Stimulated activated CD8-positive, alpha-beta memory T cell treated with anti-CD3 and anti-CD28 coated beads, Interleukin-2, amount 100 ng/mL, for 48 hours (primary cell): Measurements from ENCODE around the gene TANGO2.

Experiments used
- DNase-seq, 2 donors: peaks; one replicate each; pipeline ENCODE4 v3.0.0-alpha.2; 2020; ENCODE audit warnings: low read depth in 2 of 2

Gene TANGO2

DNA sequence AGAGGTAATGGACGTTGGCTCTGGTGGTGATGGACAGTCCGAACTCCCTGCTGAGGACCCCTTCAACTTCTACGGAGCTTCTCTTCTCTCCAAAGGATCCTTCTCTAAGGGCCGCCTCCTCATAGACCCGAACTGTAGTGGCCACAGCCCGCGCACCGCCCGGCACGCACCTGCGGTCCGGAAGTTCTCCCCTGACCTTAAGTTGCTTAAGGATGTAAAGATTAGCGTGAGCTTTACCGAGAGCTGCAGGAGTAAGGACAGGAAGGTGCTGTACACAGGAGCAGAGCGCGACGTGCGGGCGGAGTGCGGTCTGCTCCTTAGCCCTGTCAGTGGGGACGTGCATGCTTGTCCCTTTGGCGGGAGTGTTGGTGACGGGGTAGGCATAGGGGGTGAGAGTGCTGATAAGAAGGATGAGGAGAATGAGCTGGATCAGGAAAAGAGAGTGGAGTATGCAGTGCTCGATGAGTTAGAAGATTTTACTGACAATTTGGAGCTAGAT lies 65.2 kb downstream of the TANGO2 start:
- DNase-seq: no peak

DNA sequence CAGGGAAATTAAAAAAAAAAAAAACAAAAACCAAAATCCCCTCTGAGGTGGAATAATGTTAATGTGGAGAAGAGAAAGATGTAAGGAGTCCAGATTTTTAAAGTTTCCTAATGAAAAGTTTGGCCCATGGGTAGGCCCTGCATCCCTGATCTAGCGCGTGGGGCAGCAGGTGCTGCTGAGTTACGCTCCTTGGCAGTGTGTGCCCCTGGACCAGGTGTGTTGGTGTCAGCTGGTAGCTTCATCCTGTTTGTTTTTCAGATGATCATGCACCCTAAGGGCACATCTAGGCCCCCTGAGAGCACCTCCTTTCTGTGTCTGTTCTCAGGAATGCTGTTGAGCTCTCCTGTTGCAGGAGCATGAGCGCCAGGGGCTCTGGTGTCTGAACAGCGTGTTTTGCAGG lies 65.9 kb downstream of the TANGO2 start:
- no peak for DNase-seq

DNA sequence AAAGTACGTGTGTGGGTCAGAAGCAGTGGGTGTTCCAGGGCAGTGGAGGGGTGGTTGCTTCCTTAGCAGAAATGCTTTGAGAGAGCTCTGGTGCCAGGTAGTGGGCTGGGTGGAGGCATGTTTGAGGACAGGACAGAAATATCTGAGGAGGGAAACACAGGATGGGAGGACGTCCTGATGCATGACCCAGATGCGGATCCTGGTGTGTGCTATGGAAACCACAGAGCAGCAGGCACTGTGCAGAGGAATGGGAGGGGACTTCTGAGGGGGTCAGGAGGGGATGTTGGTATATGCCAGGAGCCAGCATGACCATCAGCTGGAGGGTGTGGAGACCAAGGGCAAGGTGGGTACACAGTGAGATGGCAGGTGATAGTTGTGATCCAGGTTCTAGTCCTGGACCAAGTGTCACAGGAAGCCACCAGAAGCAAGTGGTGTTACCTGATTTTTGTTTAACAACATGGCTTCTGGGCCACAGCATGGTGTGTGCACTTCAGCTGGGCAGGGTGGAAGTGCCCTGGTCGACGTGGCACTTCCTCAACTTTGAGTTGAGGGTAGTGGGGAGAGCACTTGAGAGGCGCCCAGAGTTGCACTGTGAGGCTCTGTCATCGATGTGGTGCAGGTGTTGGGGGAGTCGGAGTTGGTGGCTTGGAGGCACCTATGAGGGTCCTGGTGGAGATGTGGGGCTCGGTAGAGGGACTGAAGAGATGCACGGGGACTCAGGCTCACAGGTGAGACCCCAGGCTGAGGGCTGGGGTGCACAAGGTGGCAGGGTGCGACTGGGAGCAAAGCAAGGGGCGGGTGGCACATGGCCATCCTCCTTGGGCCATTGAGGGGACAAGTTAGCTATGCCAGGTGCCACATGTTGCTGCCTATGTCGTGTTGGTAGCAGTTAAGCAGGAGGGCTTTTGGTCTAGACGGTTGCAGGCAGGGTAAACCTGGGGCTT lies 66.7 kb downstream of the TANGO2 start:
- no peak for DNase-seq

DNA sequence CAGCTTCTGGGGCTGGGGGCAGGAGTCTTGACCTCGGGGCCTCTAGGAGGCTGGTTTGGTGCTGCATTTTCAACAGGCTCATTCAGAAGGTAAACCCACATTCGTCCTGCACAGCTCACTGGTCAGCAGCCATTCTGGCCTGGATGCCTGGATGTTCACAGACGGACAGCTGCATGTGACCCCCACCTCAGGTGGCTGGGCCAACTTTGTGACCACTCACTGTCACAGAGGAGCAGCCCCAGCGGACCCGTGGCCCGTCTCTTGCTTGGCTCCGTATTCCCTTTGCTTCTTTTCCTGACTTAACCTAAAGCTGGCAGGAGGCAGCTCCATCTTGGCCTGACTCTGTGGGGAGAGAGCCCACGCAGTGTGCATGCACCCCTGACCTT lies 67.3 kb downstream of the TANGO2 start:
- DNase-seq: no peak

DNA sequence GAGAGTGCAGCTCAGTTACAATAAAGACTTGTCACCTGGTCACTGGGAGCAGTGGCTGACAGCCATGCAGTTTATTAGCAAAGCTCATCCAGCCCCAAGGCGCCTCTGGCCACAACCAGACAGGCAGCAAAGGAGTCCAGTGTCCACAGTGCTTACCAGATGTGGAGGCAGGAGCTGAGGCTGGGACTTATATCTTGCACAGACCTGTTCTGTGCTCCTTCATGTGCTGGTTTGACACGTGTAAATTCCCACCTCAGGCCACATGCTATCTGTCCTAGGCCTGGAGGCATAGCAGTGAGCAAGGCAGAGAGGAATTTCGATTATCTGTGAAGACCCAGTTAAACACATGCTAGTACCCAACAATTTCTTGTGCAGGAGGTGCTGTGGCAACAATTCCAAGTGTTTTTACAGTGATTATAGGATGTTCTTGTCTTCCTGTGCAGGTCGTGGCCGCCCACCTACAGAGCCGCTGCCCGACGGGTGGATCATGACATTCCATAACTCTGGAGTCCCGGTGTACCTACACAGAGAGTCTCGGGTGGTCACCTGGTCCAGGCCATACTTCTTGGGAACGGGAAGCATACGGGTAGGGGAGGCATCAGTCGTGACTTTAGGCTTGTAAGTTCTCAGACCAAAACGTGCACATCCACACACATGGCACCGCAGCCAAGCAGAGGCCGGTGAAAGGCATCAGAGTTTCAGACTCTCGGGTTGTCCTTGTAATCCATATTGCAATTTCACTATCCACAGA lies 68.5 kb downstream of the TANGO2 start:
- DNase-seq: no peak

DNA sequence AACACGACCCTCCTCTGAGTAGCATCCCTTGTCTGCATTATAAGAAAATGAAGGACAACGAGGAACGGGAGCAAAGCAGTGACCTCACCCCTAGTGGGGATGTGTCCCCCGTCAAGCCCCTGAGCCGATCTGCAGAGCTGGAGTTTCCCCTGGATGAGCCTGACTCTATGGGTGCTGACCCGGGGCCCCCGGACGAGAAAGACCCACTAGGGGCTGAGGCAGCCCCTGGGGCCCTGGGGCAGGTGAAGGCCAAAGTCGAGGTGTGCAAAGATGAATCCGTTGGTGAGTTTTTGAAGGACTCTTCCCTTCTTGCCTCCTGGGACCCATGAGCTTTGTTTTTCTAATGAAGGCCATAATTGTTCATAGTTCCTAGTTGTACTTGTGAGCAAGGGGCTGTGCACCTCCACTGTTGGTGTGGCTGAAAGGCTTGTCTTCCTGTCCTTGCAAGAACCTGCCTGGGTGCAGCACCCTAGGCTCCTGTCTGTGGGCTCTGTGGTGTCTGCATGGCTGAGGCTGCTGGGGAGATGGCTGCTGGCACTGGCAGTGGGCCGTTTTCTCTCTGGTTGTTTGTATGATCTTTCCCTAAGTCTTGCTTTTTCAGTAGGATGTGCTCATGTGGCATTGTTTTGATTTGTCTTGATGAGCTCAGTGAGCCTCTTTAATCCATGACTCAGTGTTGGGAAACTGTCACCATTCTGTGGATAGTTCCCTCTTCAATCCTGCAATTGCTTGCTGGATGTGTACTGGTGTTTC lies 69.2 kb downstream of the TANGO2 start:
- DNase-seq: no peak

DNA sequence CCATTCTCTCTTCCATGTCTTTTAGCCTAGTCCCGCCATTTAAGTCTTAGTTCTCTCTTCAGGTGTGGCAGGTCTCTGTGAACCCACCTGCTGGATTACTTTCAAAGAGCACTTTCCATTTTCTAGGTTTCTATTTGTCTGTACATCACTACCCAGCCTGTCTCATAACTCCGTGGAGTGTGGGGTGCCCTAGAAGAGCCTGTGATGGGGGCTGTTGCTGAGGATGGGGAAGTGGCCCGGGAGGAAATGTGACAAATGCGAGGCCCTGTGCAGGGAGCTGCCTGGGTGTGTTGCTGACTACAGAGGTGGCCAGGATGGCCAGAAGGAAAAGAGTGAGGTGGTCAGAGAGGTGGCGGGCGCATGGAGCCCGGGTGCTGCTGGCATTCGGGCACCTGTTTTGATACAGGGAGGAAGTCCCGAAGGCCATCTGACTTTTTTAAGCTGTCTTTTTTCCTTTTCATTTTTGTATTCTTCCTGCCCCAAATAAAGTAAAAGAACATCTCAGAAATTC lies 69.9 kb downstream of the TANGO2 start:
- no peak for DNase-seq

DNA sequence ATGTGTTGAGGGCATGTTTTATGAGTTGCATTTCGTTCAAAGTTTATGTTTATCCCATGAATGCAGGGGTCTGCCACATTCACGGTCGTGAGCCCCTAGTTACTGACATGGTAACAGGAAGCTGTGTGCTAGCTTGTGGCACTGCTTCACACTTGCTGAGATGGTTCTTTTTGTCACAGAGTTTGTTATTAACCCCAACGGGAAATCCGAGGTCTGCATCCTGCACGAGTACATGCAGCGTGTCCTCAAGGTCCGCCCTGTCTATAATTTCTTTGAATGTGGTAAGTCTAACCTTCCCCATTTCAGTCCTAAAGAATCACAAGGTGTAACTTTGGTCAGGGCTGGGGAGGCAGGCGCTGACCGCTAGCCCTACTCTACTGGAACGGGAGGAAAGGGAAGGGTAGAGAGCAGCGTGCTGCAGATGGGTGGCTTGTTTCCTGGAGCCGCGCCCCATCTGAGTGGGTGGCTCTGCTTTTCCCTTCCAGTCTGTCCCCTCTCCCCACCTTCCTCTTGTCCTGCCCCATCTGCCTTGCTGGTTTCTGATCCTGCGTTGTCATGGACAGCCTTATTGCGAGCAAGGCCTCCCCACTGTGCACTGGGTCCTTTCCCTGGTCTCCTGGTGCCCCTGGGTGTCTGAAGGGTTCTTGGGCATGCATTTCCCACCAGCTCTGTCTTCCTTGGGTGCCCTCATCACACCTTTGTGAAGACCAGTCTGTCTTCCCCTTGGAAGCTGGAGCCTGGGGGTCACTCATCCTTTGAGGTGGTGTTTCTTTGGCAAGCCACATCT lies 71.0 kb downstream of the TANGO2 start:
- no peak for DNase-seq

DNA sequence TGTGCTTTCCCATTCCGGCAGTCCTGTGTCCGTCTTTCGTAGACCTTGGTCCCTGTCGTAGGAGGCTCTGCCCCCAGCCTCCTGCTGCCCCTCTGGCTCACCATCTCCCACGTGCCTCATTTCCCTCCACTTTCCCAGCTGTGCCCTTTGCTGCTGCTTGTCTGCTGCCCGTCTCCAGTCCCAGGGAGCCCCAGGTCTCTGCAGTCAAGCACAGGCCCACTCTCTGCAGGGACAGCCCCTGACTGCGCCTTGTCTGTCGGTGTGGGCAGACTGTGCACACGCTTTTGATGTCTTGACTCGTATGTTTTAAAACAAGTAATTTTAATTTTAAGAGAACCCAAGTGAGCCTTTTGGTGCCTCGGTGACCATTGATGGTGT lies 71.6 kb downstream of the TANGO2 start:
- DNase-seq: no peak

DNA sequence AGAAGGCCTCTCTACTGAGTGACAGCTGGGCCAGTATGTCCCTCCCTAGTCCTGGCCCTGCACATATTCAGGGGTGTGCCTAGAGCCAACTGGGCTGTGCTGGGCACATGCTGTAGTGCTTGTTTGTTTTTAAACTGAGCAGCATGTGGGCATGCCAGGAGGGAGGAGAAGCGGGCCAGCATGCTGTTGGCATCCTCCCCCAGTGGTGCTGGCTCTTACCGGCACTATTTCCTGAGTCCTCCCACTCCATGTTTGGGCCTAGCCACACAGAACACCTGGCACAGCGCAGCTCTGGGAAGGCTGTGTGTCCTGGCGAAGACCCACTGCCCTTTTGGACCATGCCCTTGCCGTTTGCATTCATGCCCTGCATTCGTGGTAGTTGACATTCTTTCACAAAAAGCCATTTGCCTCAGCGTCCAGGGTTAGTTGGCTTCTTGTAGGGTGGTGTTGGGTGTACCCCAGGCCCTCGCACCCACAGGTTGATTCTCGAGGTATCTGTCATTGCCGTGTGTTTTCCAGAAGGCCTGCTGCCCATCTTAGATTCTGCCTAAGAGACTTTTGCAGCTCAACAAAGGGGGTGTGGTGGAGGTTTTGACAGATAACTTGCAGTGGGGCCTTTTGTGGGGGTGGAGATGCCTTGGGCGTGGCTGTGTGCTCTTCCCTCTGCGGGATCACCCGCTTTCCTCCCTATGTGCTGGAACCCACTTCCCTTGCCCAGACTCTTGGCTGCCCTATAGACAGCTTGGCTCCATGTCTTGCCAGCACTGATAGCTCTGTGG lies 72.7 kb downstream of the TANGO2 start:
- no peak for DNase-seq

DNA sequence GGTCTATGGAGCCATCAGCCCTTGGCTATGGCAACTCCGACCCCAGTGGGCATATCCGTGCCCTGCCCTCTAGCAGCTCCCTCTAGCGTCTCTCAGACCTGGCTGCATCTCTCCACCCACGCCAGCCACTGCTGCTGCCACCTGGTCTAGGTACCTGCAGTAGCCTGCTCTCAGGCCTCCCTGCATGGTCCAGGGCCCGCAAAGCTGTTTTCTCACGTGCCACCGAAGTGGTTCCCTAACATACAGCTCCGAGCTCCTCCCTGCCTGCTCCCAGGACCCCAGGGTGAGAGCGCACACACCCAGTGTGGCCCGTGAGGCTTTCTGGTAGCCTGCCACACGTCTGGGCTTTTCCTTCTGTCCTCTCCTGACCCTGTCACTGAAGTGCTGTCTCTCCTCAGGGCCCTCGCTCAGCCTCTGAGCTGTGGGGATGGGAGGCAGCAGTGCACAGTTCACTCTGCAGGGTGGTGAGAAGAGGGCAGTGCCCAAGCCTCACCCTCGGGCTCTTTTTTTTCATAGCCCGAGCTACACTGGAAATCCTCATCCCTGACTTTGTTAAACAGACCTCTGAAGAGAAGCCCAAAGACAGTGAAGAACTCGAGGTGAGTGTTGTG lies 73.4 kb downstream of the TANGO2 start:
- no peak for DNase-seq

DNA sequence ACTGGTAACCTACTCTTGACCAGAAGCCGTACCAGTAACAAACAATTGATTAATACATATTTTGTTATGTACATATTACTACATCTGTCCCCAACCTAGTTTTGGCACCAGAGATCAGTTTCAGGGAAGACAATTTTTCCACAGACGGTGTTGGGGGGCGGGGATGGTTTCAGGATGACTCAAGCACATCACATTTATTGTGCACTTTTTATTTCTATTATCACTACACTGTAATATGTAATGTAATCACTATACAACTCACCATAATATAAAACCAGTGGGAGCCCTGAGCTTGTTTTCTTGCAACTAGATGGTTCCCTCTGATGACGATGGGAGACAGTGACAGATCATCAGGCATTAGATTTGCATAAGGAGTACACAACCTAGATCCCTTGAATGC lies 74.6 kb downstream of the TANGO2 start:
- no peak for DNase-seq

DNA sequence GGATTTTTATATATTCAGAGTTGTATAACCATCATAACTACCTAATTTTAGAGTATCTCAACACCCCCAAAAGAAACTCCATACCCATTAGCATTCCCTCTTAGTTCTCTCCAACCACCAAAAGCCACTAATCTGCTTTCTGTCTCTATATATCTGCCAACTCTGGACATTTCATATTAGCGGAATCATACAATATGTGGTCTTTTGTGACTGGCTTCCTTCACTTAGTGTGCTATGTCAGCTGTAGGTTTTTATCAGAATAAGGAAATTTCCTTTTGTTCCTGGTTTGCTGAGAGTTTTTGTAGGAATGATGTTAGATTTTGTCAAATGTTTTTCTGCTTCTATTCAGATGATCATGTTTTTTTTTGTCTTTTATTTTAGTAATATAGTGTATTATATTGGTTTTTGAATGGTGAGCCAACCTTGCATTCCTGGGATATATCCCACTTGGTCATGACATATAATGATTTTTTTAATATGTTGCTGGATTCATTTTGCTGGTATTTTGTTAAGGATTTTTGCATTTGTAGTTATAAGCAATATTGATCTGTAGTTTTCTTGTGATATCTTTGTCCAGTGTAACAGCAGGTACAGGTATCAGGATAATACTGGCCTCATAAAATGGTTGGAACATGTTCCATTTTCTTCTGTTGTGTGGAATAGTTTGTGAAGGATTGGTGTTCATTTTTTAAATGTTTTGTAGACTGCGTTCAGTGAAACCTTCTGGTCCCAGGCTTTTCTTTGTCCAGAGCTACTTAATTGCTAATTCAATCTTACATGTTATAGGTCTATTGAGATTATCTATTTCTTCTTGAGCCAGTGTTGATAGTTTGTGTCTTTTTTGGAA lies 75.9 kb downstream of the TANGO2 start:
- no peak for DNase-seq

DNA sequence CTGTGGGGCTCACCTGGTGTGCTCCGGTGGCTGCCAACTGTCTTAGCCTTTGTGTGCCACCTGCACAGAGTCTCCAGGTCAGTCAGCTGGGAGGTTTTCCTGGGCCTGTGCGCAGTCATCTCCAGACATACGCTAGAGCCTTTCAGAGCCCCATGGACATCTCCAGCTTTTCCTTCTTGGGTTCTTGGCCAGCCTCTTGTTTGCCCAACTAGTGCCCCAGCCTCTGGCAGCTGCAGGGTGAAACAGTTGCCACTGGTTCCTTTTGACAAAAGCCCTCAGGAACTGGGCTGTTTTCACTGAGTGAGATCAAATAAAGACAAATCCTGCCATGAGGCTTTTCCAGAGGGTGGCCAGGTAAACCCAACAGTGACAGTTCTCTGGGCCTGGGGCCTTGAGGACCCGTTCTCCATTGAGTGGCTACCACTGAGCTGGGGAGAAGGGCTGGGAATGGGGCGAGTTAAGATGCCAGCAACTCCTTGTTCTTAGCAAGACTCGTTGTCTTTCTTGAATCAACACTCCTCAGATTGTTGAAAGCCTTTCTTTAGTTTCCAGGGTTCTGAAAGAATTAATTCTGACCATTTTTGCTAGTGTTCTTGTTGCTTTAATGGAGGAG lies 78.3 kb downstream of the TANGO2 start:
- no peak for DNase-seq

DNA sequence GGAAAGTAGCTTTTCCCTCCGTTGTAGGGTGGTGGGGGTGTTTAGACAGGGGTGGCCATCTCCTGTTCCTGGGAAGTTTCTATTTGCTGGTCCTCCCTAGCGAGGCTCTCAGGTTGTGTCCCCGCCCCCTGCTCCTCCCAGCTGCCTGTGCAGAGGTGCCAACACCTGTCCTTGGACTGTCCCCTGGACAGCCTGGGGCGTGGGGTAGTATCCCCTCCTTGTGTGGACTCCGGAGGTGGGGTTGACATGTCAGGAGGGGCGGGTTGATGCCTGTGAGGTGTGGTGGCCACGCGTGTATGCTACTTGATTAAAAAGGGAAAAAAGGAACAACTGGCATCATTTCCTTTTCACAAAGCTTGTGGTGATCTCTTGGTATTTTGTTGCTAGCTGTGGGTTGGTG lies 80.7 kb downstream of the TANGO2 start:
- DNase-seq: no peak

DNA sequence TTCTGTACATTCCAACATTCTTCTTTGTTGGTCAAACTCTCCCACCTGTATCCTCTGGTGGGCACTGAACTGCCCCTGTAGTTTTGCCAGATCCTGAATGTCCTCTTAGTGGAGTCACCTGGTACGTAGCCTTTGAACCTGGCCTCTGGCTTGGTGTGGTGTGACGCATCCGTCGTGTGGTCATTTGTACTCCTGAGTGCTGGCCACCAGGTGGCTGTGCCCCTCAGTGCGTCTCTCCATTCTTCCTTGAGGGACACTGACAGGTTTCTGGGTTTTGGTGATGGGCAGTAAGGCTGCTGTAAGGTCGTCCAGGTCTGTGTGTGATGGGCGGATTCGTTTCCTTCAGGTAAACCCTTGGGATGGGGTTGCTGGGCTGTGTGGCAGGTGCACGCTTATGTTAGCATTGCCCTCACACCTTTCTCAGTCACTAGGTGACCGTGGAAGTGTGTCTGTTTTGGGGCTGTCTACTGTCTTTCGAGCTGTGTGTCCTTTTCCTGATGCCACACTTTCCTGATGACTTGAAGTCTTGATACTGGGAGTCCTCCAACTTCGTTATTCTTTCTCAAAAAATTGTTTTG lies 81.4 kb downstream of the TANGO2 start:
- DNase-seq: no peak

DNA sequence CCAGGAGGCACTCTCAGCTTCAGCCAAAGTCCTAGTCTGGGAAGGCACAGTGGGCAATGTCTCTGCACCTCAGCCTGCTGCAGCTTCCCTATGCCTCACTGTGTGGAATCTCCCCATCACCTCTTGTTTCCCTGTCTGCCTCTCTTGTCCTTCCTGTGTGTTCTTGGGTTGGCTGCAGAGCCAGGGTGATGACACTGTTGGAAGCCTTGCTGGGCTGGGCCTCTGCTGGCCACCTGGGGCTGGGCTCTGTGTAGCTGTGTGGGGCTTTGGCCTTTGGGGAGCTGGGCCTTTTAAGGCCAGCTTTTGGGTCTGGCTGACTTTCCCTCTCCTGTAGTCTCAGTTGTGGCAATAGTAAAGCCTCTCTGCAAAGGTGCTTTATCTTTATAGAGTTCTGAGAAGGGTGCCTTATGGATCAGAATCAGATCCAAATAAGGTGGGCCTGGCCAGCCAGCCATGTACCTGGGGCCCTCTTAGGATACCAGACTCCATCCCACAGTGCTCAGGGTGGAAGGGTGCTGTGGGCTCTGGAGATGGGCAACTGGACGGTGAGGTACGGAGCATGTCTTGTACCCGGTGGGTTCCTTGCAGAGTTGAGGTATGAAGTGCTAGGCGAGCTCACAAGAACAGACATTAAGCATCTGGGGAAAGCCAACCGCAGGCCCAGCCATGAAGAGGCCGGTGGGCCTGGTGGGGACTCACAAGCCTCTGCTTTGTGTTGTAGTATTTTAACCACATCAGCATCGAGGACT lies 84.7 kb downstream of the TANGO2 start:
- no peak for DNase-seq
